ENCODE results near the gene CDC73.

Gene CDC73

GRCh38 chr1:193176113-193176512, 54.3 kb downstream of the CDC73 start:
- no peak for TF ChIP-seq CTCF (IDR thresholded peaks at IDR 0.05; ENCODE audit: unreplicated experiment in 3 of 3)
- Mint-ChIP-seq H3K27ac (no peak overlapping the region), H3K9me3 (no peaks in the 10 kb centered on the region), H3K27me3 (ENCODE audit: low read depth) (no peaks in the 10 kb centered on the region), H3K4me1 (peaks cover 11% of the 10 kb centered on the region), H3K36me3 (ENCODE audit: low read depth) (peaks cover 50% of the 10 kb centered on the region), H3K4me3 (no peak overlapping the region)

GRCh38 chr1:193176788-193177187, 55.0 kb downstream of the CDC73 start:
- peaks cover 48% of the 10 kb centered on the region for H3K36me3 Mint-ChIP-seq (ENCODE audit: low read depth)
- H3K27me3 Mint-ChIP-seq (ENCODE audit: low read depth) = no peaks in the 10 kb centered on the region
- H3K4me3 Mint-ChIP-seq = no peak overlapping the region
- peaks cover 18% of the 10 kb centered on the region for H3K4me1 Mint-ChIP-seq
- no peaks in the 10 kb centered on the region for H3K9me3 Mint-ChIP-seq
- H3K27ac Mint-ChIP-seq = no peak overlapping the region
- TF ChIP-seq CTCF (IDR thresholded peaks at IDR 0.05; ENCODE audit: unreplicated experiment in 3 of 3) = no peak

GRCh38 chr1:193179094-193179493, 57.3 kb downstream of the CDC73 start:
- H3K9me3 Mint-ChIP-seq = no peaks in the 10 kb centered on the region
- no peak for TF ChIP-seq CTCF (IDR thresholded peaks at IDR 0.05; ENCODE audit: unreplicated experiment in 3 of 3)
- H3K36me3 Mint-ChIP-seq (ENCODE audit: low read depth) = peaks cover 34% of the 10 kb centered on the region

GRCh38 chr1:193181536-193181935, 59.7 kb downstream of the CDC73 start:
- peaks cover 33% of the 10 kb centered on the region for H3K4me1 Mint-ChIP-seq
- H3K9me3 Mint-ChIP-seq = no peaks in the 10 kb centered on the region
- H3K27me3 Mint-ChIP-seq (ENCODE audit: low read depth) = no peaks in the 10 kb centered on the region
- peaks cover 16% of the 10 kb centered on the region for H3K36me3 Mint-ChIP-seq (ENCODE audit: low read depth)
- peak overlapping the region; percentile 21 to 90 (median 86) for H3K4me3 Mint-ChIP-seq
- peak overlapping the region; percentile 19 to 79 (median 37) for H3K27ac Mint-ChIP-seq
- TF ChIP-seq CTCF (IDR thresholded peaks at IDR 0.05; ENCODE audit: unreplicated experiment in 3 of 3) = no peak

More at GRCh38 chr1:193179094-193179493, 57.3 kb downstream of the CDC73 start:
- no peaks in the 10 kb centered on the region for H3K27me3 Mint-ChIP-seq (ENCODE audit: low read depth)
- H3K27ac Mint-ChIP-seq = no peak overlapping the region
- H3K4me3 Mint-ChIP-seq = no peak overlapping the region
- H3K4me1 Mint-ChIP-seq = peaks cover 26% of the 10 kb centered on the region

GRCh38 chr1:193181985-193182384, 60.2 kb downstream of the CDC73 start:
- no peak for TF ChIP-seq CTCF (IDR thresholded peaks at IDR 0.05; ENCODE audit: unreplicated experiment in 3 of 3)
- Mint-ChIP-seq H3K4me1 (peaks cover 37% of the 10 kb centered on the region), H3K4me3 (peak overlapping the region; percentile 13 to 90 (median 86)), H3K9me3 (no peaks in the 10 kb centered on the region), H3K27ac (peak overlapping the region in 1 of 3 experiments; percentile 79), H3K36me3 (ENCODE audit: low read depth) (peaks cover 12% of the 10 kb centered on the region), H3K27me3 (ENCODE audit: low read depth) (no peaks in the 10 kb centered on the region)

- H3K36me3 Mint-ChIP-seq (ENCODE audit: low read depth) = peaks cover 9% of the 10 kb centered on the region
- TF ChIP-seq CTCF (IDR thresholded peaks at IDR 0.05; ENCODE audit: unreplicated experiment in 3 of 3) = peak; percentile 66 to 87 (median 70)
- H3K27ac Mint-ChIP-seq = peak overlapping the region in 2 of 3 experiments; percentile 63 to 84
- peak overlapping the region; percentile 73 to 90 (median 86) for H3K4me3 Mint-ChIP-seq
- no peaks in the 10 kb centered on the region for H3K27me3 Mint-ChIP-seq (ENCODE audit: low read depth)
- H3K4me1 Mint-ChIP-seq = peaks cover 49% of the 10 kb centered on the region
- no peaks in the 10 kb centered on the region for H3K9me3 Mint-ChIP-seq
Observed at GRCh38 chr1:193183019-193183627, 61.3 kb downstream of the CDC73 start.

All from nephron (organoid).